Neural crest cell (in vitro differentiated cells): Measurements from ENCODE around the gene MTF1. TPM values are rescaled to one million over a fixed set of nuclear protein-coding genes. Genes with fewer than 3 reads are reported as not detected.

ENCODE experiments used
- DNase-seq: peaks from one replicate; pipeline ENCODE4 v3.0.0; 2021; ENCODE audit warnings: low read depth, mixed read lengths, low spot score
- H3K27ac Mint-ChIP-seq: one replicate; pipeline ENCODE4 v1.8.0; 2021; ENCODE audit warnings: mild to moderate bottlenecking, mixed read lengths; ENCODE audit not compliant: unreplicated experiment
- H3K27me3 Mint-ChIP-seq: 2 replicates; pipeline ENCODE4 v1.8.0; 2021; ENCODE audit warnings: low read depth, mild to moderate bottlenecking, mixed read lengths
- H3K36me3 Mint-ChIP-seq: 2 replicates; pipeline ENCODE4 v1.8.0; 2021; ENCODE audit warnings: low read depth, mild to moderate bottlenecking, mixed read lengths
- H3K4me1 Mint-ChIP-seq: 2 replicates; pipeline ENCODE4 v1.8.0; 2021; ENCODE audit warnings: mixed read lengths
- H3K4me3 Mint-ChIP-seq: one replicate; pipeline ENCODE4 v1.8.0; 2021; ENCODE audit warnings: mild to moderate bottlenecking, mixed read lengths
- H3K9me3 Mint-ChIP-seq: 2 replicates; pipeline ENCODE4 v1.8.0; 2021; ENCODE audit warnings: mixed read lengths
- CTCF ChIP-seq: fragments of 200-600 bp; sonication (generic); conservative IDR thresholded peaks from 2 replicates; pipeline ENCODE4 v1.5.0; 2021; ENCODE audit warnings: antibody characterized with exemption, mild to moderate bottlenecking
- total RNA-seq: library from RNA; stranded (reverse); gene quantifications from 2 replicates; pipeline ENCODE4 v1.2.1, GENCODE V29; 2021

MTF1 gene
- total RNA-seq, 1 donor from 2014 or later: 19.9 TPM

GRCh38 chr1:37828410-37829074, 30.9 kb downstream of the MTF1 start:
- Mint-ChIP-seq H3K27me3 (no peaks in the 10 kb centered on the region), H3K4me1 (no peaks in the 10 kb centered on the region), H3K4me3 (no peak overlapping the region), H3K9me3 (no peaks in the 10 kb centered on the region), H3K27ac (no peak overlapping the region), H3K36me3 (peaks cover 6% of the 10 kb centered on the region)
- no peak for DNase-seq
- TF ChIP-seq CTCF: no peak

GRCh38 chr1:37825506-37825905, 33.9 kb downstream of the MTF1 start:
- Mint-ChIP-seq H3K27ac (no peak overlapping the region), H3K4me1 (no peaks in the 10 kb centered on the region), H3K27me3 (no peaks in the 10 kb centered on the region), H3K9me3 (no peaks in the 10 kb centered on the region), H3K36me3 (peaks cover 7% of the 10 kb centered on the region), H3K4me3 (no peak overlapping the region)
- DNase-seq: no peak
- TF ChIP-seq CTCF: no peak

- Mint-ChIP-seq H3K9me3 (no peaks in the 10 kb centered on the region), H3K27me3 (no peaks in the 10 kb centered on the region), H3K4me1 (no peaks in the 10 kb centered on the region), H3K27ac (no peak overlapping the region), H3K4me3 (no peak overlapping the region), H3K36me3 (peaks cover 7% of the 10 kb centered on the region)
- DNase-seq: no peak
- TF ChIP-seq CTCF: no peak
Observed at GRCh38 chr1:37824001-37824400, 35.4 kb downstream of the MTF1 start.

GRCh38 chr1:37822906-37823815, 36.2 kb downstream of the MTF1 start:
- no peaks in the 10 kb centered on the region for H3K4me1 Mint-ChIP-seq
- TF ChIP-seq CTCF: no peak
- peaks cover 7% of the 10 kb centered on the region for H3K36me3 Mint-ChIP-seq
- no peaks in the 10 kb centered on the region for H3K9me3 Mint-ChIP-seq
- peak overlapping the region; percentile 12 for H3K27ac Mint-ChIP-seq
- DNase-seq: no peak
- no peak overlapping the region for H3K4me3 Mint-ChIP-seq
- H3K27me3 Mint-ChIP-seq: no peaks in the 10 kb centered on the region

- Mint-ChIP-seq H3K36me3 (peaks cover 7% of the 10 kb centered on the region), H3K9me3 (no peaks in the 10 kb centered on the region), H3K4me1 (no peaks in the 10 kb centered on the region), H3K27ac (no peak overlapping the region), H3K27me3 (no peaks in the 10 kb centered on the region), H3K4me3 (no peak overlapping the region)
- TF ChIP-seq CTCF: no peak
- DNase-seq: no peak
Observed at GRCh38 chr1:37821481-37821880, 37.9 kb downstream of the MTF1 start.
